GM12892 (cell line): ENCODE results near the gene CPSF4.

Experiments used
- POLR2A ChIP-seq: IDR thresholded peaks from 2 replicates; pipeline ENCODE4 v1.6.1; 2011; ENCODE audit warnings: low read depth, low read length, control low read depth
- POLR2AphosphoS5 ChIP-seq: IDR thresholded peaks from 2 replicates; pipeline ENCODE4 v1.6.1; 2011; ENCODE audit warnings: low read depth, low read length, control low read depth
- TAF1 ChIP-seq: IDR thresholded peaks from 2 replicates; pipeline ENCODE4 v1.6.1; 2011; ENCODE audit warnings: low read depth, mild to moderate bottlenecking, control low read depth, low read length, borderline replicate concordance

- TF ChIP-seq POLR2A (no peak), TAF1 (no peak), POLR2AphosphoS5 (no peak)
These were observed 29.7 kb downstream of the CPSF4 start for GRCh38 chr7:99468336-99468918.
